ENCODE data around the gene KAZN.

DNA sequence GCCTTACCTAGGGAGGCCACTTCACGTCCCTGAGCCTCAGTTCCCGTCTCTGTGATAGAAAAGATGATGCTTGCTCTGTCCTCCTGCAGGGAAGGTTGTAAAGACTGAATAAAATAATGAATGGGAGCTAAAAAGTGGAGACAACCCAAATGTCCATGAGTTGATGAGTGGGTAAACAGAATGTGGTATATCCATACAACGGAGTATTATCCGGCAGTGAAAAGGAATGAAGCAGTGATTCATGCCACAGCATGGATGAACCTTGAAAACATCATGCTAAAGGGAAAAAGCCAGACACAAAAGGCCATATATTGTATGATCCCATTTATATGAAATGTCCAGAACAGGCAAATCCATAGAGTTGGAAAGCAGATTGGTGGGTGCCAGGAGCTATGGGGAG, 77.9 kb downstream of the KAZN start:
- TF ChIP-seq, protein P1, sequence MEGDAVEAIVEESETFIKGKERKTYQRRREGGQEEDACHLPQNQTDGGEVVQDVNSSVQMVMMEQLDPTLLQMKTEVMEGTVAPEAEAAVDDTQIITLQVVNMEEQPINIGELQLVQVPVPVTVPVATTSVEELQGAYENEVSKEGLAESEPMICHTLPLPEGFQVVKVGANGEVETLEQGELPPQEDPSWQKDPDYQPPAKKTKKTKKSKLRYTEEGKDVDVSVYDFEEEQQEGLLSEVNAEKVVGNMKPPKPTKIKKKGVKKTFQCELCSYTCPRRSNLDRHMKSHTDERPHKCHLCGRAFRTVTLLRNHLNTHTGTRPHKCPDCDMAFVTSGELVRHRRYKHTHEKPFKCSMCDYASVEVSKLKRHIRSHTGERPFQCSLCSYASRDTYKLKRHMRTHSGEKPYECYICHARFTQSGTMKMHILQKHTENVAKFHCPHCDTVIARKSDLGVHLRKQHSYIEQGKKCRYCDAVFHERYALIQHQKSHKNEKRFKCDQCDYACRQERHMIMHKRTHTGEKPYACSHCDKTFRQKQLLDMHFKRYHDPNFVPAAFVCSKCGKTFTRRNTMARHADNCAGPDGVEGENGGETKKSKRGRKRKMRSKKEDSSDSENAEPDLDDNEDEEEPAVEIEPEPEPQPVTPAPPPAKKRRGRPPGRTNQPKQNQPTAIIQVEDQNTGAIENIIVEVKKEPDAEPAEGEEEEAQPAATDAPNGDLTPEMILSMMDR (tag by site-specific recombination; IDR thresholded peaks at IDR 0.05) = no peak
- TF ChIP-seq ZNF175 (tag by site-specific recombination; IDR thresholded peaks at IDR 0.05) = no peak
- TF ChIP-seq ZNF132 (tag by site-specific recombination; IDR thresholded peaks at IDR 0.05; ENCODE audit: borderline replicate concordance) = no peak
- no peak for TF ChIP-seq ZNF121 (tag by site-specific recombination; IDR thresholded peaks at IDR 0.05)
- TF ChIP-seq ZNF239 (tag by site-specific recombination; IDR thresholded peaks at IDR 0.05) = no peak
- TF ChIP-seq SETDB1 (IDR thresholded peaks at IDR 0.05; ENCODE audit: insufficient read length, low read length) = no peak
- no peak for TF ChIP-seq ZNF138 (tag by site-specific recombination; IDR thresholded peaks at IDR 0.05; ENCODE audit: borderline replicate concordance)
- TF ChIP-seq, protein P2, sequence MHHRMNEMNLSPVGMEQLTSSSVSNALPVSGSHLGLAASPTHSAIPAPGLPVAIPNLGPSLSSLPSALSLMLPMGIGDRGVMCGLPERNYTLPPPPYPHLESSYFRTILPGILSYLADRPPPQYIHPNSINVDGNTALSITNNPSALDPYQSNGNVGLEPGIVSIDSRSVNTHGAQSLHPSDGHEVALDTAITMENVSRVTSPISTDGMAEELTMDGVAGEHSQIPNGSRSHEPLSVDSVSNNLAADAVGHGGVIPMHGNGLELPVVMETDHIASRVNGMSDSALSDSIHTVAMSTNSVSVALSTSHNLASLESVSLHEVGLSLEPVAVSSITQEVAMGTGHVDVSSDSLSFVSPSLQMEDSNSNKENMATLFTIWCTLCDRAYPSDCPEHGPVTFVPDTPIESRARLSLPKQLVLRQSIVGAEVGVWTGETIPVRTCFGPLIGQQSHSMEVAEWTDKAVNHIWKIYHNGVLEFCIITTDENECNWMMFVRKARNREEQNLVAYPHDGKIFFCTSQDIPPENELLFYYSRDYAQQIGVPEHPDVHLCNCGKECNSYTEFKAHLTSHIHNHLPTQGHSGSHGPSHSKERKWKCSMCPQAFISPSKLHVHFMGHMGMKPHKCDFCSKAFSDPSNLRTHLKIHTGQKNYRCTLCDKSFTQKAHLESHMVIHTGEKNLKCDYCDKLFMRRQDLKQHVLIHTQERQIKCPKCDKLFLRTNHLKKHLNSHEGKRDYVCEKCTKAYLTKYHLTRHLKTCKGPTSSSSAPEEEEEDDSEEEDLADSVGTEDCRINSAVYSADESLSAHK (tag by site-specific recombination; IDR thresholded peaks at IDR 0.05) = no peak
- TF ChIP-seq, protein P3, sequence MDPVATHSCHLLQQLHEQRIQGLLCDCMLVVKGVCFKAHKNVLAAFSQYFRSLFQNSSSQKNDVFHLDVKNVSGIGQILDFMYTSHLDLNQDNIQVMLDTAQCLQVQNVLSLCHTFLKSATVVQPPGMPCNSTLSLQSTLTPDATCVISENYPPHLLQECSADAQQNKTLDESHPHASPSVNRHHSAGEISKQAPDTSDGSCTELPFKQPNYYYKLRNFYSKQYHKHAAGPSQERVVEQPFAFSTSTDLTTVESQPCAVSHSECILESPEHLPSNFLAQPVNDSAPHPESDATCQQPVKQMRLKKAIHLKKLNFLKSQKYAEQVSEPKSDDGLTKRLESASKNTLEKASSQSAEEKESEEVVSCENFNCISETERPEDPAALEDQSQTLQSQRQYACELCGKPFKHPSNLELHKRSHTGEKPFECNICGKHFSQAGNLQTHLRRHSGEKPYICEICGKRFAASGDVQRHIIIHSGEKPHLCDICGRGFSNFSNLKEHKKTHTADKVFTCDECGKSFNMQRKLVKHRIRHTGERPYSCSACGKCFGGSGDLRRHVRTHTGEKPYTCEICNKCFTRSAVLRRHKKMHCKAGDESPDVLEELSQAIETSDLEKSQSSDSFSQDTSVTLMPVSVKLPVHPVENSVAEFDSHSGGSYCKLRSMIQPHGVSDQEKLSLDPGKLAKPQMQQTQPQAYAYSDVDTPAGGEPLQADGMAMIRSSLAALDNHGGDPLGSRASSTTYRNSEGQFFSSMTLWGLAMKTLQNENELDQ (tag by site-specific recombination; IDR thresholded peaks at IDR 0.05; ENCODE audit: low read depth) = no peak

All from HEK293 (cell line).